GM21619 (cell line): ENCODE measurements around the gene ATP6V0B.

ENCODE experiments used
- ATAC-seq: cut with Tn5 transposase; IDR thresholded peaks from one replicate; pipeline ENCODE4 v1.9.1; 2021; ENCODE audit not compliant: unreplicated experiment

The ATP6V0B gene

GRCh38 chr1:43982808-43983207 lies 8.0 kb downstream of the ATP6V0B start:
- no peak for ATAC-seq

- ATAC-seq, result no peak
These were observed 8.6 kb downstream of the ATP6V0B start for GRCh38 chr1:43983253-43983899.

DNA sequence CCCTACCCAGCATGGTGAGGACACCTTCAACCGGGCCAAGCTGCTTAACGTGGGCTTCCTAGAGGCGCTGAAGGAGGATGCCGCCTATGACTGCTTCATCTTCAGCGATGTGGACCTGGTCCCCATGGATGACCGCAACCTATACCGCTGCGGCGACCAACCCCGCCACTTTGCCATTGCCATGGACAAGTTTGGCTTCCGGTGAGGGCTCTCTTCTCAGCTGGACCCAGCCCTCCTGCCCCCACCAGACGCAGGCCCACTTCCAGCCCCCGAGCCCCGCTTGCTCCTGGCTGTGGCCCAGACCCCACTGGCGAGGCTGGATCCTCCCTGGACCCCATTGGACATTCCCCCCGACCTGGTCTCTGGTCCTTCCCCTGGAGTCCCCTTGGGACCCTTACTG lies 10.1 kb downstream of the ATP6V0B start:
- ATAC-seq, result no peak

- no peak for ATAC-seq
These were observed 11.3 kb downstream of the ATP6V0B start for GRCh38 chr1:43985984-43986595.

- no peak for ATAC-seq
These were observed 12.0 kb downstream of the ATP6V0B start for GRCh38 chr1:43986712-43987111.

- no peak for ATAC-seq
These were observed 12.6 kb downstream of the ATP6V0B start for GRCh38 chr1:43987159-43987902.

GRCh38 chr1:43990271-43991199 lies 15.8 kb downstream of the ATP6V0B start:
- no peak for ATAC-seq

DNA sequence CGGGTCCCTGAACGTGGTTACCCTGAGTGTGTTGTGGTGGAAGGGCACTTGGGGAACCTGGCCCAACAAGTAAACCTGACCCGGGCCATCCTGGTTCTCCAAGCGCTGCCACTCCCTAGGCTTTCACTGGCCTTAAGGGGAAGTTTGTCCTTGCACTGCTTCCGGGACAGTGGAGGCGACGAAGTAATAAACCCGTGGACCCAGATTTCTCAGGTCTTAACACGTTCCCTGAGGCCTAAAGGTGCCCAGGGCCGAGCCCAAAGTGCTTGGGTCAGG lies 16.4 kb downstream of the ATP6V0B start:
- no peak for ATAC-seq

- peak; percentile 56 for ATAC-seq
These were observed 16.9 kb downstream of the ATP6V0B start, which contains the start of gene CCDC24 for GRCh38 chr1:43991476-43992231. TSS of gene CCDC24 (plus strand) at chr1:43991599. CDS start at chr1:43991879, 280 bp downstream.

- ATAC-seq, result no peak
These were observed 17.7 kb downstream of the ATP6V0B start for GRCh38 chr1:43992232-43992995.

DNA sequence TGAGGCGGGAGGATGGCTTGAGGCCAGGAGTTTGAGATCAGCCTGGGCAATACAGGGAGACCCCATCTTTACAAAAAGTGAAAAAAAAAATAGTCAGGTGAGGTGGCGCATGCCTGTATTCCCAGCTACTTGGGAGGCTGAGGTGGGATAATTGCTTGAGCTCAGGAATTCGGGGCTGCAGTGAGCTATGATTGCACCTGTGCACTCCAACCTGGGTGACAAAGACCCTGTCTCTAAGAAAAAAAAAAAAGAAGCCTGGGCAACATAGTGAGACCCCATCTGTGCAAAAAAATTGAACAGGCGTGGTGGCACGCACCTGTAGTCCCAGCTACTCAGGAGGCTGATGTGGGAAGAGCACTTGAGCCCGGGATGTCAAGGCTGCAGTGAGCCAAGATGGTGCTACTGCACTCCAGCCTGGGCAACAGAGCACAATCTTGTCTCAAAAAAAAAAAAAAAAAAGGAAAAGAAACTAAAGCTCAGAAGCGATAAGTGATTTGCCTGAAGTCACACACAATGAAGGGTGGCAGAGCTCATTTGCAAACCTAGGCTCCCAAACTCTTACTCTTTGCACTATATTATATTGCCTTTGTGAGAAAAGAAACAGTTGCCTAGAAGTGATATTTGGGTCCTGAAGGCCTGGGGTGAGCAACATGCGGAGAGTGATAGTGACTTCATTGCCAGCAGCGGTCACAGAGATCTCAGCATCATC lies 18.6 kb downstream of the ATP6V0B start:
- no peak for ATAC-seq

- no peak for ATAC-seq
These were observed 19.3 kb downstream of the ATP6V0B start for GRCh38 chr1:43994071-43994470.

DNA sequence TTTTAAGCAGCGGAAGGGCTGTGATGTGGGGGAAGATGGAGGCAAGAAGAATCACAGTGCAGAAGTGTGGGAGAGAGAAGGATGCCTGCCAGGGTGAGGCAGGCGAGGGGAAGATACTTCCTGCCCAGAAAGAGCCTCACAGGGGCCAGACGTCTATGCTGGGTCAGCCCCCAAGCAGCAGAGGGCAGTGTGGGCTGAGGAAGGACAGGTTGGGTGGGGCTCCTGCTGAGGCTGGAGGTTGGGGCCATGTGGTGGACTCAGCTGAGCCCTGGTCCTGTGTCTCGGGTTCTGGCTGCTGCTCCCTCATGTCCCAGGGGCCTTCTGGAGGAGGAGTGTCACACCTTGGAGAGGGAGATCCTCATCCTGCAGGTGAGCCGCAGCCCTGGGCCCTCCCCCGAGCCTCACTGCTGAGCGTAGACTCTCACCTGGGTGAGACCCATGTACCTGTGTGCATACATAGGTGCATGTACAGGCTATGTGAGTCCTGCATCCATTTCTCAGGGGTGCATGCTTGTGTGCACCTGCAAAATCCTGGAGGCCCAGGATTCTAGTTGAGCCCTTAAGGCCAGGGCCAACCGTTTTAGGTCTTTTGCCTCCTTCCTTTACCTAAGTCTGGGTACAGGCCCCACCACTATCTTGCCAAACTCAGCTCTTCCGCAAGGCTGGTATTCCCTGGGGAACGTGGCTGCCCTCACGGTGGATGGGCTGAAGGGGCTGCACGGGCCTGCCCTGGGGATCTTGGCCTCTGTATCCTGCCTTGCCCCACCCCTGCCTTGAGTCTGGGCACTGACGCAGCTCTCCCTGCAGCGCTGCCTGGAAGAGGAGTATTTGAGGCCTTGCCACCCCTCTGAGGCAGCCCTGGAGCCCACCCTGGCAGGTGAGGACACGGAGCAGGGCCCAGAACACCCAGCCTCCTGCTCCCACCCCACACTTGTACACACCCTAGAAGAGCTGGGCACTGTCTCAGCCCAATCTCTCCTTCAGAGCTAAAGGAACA lies 20.3 kb downstream of the ATP6V0B start:
- no peak for ATAC-seq

DNA sequence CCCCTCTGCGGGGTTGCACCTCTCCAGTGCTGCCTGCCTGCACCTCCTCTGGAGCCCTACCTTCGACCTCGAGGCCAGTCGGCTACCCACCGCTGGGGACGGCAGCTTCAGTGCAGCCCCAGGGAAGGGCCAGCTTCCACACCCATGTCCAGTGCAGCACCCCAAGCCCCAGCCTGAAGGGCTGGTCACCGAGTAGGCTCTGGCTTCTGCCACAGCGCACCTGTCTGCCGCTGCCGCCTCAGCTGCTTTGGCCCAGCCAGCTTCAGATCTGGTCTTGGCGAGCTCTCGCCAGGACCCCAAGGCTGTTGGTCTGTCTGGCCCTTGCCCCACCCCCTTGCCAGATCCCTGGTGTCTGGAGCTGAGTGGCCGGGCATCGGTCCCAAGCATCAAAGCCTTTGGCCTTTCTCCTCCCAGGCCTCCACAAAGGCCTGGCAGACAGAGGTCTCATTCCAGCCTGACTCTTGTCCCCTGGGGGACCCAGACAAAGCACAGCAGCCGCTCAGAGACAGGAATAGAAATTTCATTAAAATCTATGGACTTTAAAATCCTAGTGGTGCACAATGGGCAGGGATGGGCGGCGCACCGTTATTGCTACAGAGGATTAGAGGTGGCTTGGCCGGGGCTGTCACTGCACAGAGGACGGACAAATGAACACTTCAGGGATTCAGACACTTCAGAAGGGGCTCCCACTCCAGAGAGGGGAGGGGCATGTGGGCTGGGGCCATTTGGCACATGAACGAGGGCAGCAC lies 21.4 kb downstream of the ATP6V0B start:
- ATAC-seq, result no peak

GRCh38 chr1:43996733-43997115 lies 22.0 kb downstream of the ATP6V0B start:
- ATAC-seq, result no peak

- no peak for ATAC-seq
These were observed 22.7 kb downstream of the ATP6V0B start for GRCh38 chr1:43997295-43997999.

GRCh38 chr1:43998000-43998378 lies 23.2 kb downstream of the ATP6V0B start:
- no peak for ATAC-seq
